T1000 (cell line): ENCODE data around the gene BIK.

ENCODE experiments used
- DNase-seq: peaks from one replicate; lab custom pipeline; 2025; ENCODE audit warnings: mixed read lengths; lab: John Stamatoyannopoulos, UW

BIK gene

GRCh38 chr22:43162412-43163150, 52.0 kb downstream of the BIK start:
- no peak for DNase-seq

GRCh38 chr22:43163241-43163795, 52.8 kb downstream of the BIK start:
- no peak for DNase-seq

- DNase-seq = no peak
These were observed 54.1 kb downstream of the BIK start for GRCh38 chr22:43164636-43165035.

- DNase-seq = no peak
These were observed 55.8 kb downstream of the BIK start for GRCh38 chr22:43166132-43166930.

GRCh38 chr22:43167001-43167589, 56.5 kb downstream of the BIK start:
- no peak for DNase-seq

GRCh38 chr22:43168471-43169309, 58.1 kb downstream of the BIK start:
- DNase-seq = no peak

GRCh38 chr22:43169310-43170130, 59.0 kb downstream of the BIK start:
- DNase-seq = no peak

- DNase-seq = no peak
These were observed 59.6 kb downstream of the BIK start for GRCh38 chr22:43170131-43170480.

GRCh38 chr22:43171019-43171491, 60.5 kb downstream of the BIK start:
- DNase-seq = no peak

GRCh38 chr22:43171607-43172006, 61.1 kb downstream of the BIK start:
- no peak for DNase-seq

GRCh38 chr22:43172191-43172590, 61.6 kb downstream of the BIK start:
- DNase-seq = no peak

- no peak for DNase-seq
These were observed 63.0 kb downstream of the BIK start for GRCh38 chr22:43173566-43173965.

GRCh38 chr22:43173976-43174720, 63.6 kb downstream of the BIK start:
- no peak for DNase-seq

- DNase-seq = no peak
These were observed 64.5 kb downstream of the BIK start for GRCh38 chr22:43174941-43175531.

- no peak for DNase-seq
These were observed 65.5 kb downstream of the BIK start for GRCh38 chr22:43176090-43176489.

GRCh38 chr22:43177479-43177878, 66.9 kb downstream of the BIK start:
- DNase-seq = no peak
